Measurements from ENCODE around the gene TNFAIP8. TPM values are rescaled to one million over a fixed set of nuclear protein-coding genes. Genes with fewer than 3 reads are reported as not detected.

Gene TNFAIP8
- total RNA-seq, result 15.3 TPM in 2 replicates

DNA sequence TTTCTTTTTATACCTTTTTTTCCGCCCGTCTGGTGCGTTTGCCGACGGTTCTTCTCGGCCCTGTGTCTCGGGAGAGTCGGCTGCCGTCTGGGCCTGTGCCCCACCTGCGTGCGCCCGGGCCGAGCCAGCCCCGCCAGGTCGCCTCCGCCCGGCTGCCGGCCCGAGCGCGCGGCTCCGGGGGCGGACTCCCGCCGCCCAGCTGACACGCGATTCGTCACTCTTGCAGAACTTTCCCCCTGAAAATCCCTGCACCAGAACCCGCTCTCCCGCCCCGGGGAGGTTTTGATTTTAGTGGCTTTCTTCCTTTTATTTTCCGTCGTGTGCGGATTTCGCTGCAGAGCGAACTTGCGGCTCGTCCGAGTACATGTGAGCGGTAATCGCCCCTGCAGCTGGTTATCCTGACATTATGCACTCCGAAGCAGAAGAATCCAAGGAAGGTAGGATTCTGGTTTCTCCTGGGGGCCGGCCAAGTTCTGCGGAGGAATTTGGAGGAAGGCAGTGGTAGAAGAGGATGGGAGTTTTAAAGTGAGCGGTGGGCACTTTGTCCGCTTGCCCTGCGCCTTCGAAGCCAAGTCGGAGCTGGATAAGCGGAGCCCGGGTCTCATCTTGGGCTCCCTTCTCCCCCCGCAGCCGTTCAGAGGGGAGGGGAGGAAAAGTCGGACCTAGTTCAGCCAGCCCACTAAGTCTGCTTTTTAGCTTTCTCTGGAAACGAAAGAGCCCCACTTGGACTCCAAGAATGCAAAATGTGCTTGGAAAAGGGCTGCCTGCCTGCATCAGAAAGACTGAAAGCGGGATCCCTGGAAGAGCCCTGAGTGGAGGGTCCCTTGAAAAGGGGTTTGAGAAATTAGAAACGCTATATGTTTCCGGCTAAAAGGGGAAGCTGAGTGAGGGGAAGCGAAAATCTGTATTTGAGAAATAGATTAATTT is at the start of gene TNFAIP8:
TSS of gene TNFAIP8 (plus strand) at position 335 of the 927 bp plus-strand sequence. CDS start at position 407, 72 bp downstream.
- DNase-seq (ENCODE audit: extremely low read depth, low read depth, low spot score), result no peak

DNA sequence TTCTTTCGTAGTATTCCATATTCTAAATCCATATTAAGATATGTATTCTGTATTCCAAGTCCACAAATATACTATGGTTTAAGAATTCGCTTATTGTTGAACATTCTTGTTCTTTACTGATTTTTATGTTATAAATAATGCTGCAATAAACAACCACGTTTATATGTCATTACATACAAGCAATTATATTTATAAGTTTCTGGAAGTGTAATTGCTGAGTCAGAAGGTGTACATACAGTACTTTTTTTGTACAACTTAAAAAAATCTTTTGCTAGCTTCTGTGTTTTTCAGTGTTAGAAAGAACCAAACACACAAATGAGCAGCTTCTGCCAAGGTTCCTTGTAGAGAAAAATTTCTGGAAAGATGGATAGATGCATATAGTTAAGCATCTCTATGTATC is 48.6 kb upstream of the TNFAIP8 start:
- no peak for DNase-seq (ENCODE audit: extremely low read depth, low read depth, low spot score)

DNA sequence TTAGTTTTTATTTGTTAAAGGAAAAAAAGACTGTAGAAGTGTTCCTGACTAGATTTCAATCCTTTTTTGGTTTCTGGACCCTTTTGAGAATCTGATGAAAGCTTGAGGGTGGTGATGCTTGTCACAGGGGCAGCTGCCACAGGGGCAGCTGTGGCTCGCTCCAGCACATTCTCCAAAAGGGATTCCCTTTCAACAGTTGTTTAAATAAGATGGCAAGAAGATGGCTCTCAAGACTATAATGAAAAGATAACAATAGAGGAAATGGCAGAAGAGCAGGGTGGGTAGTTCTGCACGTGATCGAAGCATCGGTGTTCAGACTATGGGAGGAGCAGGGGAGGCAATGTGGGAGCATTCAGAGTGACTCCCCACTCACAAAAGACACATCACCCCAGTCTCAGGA is 46.5 kb upstream of the TNFAIP8 start:
- DNase-seq (ENCODE audit: extremely low read depth, low read depth, low spot score), result no peak

DNA sequence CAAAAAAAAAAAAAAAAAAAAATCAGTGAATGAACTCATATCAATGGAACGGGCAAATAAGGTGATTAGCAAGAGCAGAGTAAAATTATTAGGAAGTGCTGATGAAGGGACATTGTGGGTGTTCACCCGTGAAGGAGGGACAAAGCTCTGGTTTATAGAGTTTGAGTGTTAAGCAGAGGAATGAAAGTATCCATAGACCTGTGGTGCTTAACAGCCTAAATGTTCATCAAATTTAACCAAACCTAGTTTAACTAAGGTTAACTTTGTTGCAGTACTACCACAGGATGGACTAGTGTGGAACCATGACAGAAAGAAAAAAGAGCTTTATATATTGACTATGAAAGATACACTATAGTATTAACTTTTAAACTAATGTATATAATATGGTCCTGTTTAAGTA is 44.1 kb upstream of the TNFAIP8 start:
- no peak for DNase-seq (ENCODE audit: extremely low read depth, low read depth, low spot score)

DNA sequence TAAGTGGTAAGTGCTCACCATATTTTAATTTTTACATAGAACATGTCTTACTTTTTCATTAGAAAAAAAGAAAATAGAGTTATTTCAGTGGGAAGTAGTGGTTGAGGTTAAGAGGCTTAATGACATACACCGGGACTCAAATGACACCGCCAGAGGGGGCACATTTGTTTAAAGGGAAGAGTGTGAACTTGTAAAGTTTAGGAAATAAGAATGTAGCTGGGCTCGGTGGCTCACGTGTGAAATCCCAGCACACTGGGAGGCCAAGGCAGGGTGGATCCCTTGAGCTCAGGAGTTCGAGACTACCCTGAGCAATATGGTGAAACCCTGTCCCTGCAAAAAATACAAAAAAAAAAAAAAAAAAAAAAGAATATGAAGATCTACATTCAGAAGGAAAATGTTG is 43.4 kb upstream of the TNFAIP8 start:
- no peak for DNase-seq (ENCODE audit: extremely low read depth, low read depth, low spot score)

DNA sequence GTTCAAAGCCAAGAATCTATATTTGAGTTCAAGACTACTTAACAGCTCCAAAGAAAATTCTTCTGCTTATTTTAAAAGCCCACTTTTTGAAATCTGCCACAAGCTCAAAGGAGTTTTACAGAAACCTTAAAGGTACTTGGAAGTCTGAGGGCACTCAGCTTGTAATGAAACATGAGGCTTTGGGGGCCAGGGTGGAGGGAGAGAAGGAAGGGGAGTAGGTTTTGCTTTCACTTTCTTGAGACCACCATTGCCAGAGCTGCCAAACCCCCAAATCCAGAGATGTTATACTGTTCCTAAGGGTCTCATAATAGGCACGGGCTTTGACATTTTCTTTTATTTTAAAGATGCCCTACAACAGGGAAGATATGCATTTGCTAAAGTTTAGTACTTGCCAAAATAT is 42.6 kb upstream of the TNFAIP8 start:
- no peak for DNase-seq (ENCODE audit: extremely low read depth, low read depth, low spot score)

DNA sequence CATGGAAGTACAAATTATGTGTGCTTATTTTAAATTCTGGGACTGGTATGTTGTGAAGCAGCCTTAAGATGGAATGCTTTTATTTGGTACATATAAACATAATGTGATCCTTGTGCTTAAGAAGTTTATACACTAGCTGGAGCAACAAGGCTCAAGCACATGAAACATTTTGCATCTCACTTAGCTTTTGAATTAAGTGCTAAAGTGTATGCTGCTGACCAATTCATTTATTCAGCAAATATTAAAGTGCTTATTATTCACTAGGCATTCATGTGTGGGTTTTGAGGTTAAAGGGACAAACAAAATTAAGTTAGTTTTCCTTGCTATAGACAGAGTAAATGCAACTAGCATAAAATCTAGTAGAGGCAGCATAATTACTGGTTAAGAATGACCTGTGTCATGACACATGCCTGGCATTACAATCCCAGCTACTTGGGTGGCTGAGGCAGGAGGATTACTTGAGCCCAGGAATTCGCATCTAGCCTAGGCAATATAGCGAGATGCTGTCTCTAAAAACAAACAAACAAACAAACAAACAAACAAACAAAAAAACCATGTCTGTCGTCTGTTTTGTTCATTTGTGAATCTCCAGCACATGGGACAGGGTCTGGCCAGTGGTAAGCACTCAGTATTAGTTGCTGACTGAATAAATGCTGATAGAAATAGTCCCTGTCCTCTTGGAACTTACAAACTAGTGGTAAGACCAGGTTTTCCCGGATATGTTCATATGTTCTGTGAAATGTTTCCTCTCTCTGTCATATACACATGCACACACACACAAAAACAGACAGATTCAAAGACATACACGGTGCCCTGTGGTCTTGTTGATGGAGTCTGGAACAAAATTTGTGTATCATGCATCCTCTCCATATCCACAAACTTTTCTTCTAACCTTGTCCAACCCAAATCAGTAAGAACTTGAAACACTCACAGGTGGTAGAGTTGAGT is 41.9 kb upstream of the TNFAIP8 start:
- DNase-seq (ENCODE audit: extremely low read depth, low read depth, low spot score), result no peak

DNA sequence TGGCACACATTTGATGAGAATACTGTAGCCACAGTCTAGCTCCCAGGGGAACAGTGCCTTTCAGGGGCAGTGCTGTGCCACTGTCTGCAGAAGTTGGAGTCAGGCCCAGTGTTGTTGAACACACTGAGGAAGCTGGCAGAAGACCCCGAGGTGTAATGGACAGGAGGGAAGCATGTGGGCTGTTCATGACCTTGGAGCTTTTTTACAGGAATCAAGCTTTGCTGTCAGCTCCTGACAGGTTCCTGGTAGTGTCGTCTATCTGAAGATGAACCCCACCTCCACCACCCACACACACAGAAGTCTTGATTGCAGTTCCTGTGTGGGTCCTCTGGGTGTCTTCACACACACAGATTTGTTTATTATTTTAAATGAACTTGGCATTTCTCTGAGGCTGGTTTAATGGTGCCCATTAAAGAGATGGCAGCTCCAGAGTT is 40.3 kb upstream of the TNFAIP8 start:
- no peak for DNase-seq (ENCODE audit: extremely low read depth, low read depth, low spot score)

DNA sequence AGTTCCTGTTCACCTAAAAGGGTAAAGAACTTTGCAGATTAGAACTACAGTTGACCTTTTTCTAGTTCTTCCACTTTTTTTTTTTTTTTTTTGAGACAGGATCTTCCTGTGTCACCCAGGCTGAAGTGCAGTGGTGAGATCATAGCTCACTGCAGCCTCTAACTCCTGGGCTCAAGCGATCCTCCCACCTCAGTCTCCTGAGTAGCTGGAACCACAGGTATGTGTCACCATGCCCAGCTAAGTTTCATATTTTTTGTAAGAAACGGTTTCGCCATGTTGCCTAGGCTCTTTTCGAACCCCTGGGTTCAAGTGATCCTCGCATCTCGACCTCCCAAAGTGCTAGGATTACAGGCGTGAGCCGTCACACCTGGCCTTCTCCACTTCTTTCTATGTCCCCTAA is 39.7 kb upstream of the TNFAIP8 start:
- DNase-seq (ENCODE audit: extremely low read depth, low read depth, low spot score), result no peak

DNA sequence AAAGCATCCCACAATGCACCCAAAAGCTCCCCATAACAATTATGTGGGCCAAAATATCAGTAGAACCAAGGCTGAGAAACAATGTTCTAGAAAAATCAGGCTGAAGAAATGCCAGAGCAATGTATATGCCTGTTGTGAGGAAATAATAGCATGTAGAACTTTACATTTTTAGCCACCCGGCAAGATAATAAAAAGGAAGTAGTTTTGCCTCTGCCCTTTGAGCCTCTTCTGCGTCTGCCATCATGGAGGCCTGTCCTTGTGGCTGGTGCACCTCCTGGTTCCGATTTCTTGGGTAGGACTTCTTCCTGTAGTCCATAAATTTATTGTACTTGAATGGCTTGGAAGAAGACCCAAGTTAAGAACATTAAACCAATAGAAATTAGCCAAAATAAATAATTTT is 38.9 kb upstream of the TNFAIP8 start:
- DNase-seq (ENCODE audit: extremely low read depth, low read depth, low spot score), result no peak

DNA sequence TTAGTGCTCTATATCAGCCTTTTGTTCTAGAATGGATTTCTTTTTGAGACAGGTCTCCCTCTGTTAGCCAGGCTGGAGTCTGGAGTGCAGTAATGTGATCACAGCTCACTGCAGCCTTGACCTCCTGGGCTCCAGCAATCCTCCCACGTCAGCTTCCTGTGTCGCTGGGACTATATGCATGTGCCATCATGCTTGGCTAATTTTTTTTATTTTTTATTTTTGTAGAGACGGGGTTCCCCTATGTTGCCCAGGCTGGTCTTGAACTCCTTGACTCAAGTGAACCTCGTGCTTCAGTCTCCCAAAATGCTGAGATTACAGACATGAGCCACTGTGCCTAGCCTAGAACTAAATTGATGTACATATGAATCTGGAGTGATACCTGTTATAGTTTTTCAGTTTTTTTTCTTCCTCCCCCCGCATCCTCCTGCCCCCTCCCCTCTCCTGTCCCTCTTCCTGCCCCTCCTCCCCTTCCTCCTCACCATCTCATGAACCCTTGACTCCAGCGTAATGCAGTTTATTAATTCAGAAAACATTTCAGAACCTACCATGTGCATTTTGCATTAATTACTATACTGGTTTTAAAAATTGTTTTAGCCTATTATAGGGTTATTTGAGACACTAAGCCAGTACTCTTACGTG is 37.4 kb upstream of the TNFAIP8 start:
- DNase-seq (ENCODE audit: extremely low read depth, low read depth, low spot score), result no peak

DNA sequence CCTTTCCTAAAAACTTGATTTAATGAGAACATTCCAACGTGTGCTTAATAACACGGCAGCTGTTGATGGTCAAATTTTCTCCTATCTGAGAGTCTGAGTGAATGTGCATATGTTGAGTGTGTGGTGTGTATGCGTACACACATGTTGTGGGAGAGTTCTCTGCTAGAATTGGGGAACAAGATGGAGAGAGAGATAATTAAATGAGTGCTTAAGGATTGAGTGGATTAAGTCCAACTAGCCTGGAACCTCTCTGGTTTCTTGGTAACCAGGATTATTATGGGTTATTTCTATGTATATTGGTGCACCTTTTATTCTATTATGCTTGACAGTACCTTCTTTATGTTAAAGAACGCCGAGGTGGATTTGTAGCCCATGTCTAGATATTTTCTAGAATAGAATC is 36.4 kb upstream of the TNFAIP8 start:
- no peak for DNase-seq (ENCODE audit: extremely low read depth, low read depth, low spot score)

DNA sequence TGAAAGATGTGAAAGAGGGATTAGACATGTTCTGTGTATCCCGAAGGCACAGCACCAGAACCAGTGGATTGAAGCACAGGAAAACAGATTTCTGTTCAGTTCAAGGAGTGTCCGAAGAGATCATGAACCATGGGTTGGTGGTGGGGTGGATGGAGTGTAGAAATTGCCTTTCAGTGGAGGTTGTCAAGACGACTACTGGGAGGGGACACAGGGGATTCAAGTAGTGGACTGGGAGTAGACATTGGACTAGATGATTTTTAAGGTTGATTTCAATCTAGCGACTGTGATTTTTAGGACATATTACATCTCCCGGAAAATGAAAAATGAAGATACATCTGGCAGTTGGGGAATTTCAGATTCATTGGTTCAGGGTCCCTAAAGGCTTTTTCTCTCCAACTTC is 35.9 kb upstream of the TNFAIP8 start:
- DNase-seq (ENCODE audit: extremely low read depth, low read depth, low spot score), result no peak

DNA sequence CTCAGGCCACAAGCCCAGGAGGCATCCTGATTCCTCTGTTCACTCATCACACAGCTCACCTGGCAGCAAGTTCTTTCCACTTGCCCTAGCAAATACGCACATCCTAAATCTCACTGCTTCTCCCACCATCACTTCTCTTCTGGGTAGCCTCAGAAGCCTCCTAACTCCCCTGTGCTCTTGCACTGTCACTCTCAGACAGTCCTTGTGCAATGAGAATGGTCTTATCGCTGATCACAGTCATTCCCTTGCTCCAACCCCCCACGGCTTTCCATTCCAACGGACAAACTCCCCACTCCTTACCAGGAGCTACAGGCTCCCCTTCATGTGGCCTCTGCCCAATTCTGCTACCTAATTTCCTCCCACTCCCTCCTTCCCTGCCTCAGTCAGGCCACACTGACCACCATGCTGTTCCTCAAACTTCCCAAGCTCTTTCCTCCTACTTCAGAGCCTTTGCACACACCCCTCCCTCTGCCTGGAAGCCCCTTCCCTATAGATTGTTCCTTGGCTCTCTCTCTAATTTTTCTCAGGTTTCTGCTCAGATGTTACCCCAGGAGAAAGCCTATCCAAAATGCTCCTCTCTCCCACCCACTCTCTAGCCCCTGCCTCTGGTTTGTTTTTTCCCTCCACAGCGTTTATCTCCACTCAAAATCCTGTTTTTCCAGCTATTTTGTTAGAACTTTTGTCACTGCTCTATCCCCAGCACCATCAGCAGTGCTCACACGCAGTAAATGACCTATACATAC is 34.1 kb upstream of the TNFAIP8 start:
- no peak for DNase-seq (ENCODE audit: extremely low read depth, low read depth, low spot score)

DNA sequence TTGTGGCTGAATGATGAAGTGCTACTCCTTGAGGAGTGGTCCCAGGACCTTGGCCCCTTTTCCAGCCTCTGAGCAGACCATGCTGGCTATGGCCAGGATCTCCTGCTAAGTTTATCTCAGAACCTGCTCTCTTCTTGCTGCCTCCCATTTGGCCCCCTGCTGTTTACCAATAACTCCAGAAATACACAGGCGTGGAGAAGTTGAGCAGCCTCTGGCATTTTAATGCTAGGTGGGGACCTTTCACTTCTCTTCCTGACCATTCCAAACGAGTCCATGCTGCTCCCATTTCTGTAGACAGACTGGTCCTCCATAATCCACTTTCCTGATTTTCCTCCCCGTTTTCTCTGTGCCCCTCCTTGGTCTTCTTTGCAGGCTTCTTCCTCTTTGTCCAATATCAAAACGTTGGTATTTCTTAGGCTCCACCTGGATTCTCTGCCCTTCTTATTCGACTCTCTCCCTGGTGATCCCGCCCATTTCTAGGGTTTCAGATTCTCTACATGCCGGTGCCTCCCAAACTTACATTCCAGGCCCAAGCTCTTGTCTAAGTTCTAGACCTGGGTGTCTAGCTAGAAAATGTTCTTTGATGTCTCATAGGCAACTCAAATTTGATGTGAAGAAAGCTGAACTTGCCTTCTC is 33.4 kb upstream of the TNFAIP8 start:
- no peak for DNase-seq (ENCODE audit: extremely low read depth, low read depth, low spot score)

DNA sequence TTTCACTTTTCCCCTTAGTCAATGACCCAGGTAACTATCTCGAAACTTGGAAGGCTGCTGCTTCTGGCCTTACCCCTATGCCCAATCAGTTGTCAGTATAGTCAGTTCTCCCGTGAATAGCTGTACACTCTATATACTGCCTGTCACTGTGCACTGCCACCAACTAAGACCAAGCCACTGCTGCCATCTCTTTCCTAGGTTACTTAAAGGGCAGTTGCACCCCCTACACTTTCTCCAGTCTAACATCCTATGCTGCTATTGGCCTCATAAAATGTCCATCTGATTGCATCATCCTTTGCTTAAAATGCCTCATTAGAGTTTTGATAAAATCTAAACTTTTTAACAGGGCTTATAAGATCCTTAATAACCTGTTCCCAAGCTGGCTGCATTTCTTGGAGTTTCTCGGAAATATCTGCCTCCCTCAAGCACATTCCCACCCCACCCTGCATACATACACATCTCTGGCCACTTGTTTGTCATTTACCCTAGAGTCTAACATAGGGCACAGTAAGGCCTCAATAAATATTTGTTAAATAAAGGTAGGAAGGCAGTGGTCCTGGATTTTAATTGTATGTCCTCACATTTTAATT is 32.8 kb upstream of the TNFAIP8 start:
- DNase-seq (ENCODE audit: extremely low read depth, low read depth, low spot score), result no peak

DNA sequence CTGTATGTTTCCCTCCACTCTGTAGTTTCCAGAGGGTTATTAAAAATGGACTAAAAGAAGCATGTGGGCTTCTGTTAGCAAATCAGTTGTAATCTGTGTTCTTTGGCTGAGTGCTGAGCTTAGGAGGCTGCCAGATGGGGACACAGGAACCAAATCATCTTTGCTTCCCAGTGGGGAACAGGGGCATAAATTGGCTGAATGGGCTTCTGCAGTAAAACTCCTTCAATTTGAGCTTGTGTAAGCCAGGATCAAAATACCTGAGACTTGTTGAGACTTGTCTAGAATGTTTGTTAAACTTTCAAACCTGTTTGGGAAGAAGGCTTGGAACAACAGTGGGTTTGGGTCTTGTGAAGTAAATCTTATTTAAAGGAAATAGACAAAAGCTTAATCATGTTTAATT is 32.2 kb upstream of the TNFAIP8 start:
- no peak for DNase-seq (ENCODE audit: extremely low read depth, low read depth, low spot score)

DNA sequence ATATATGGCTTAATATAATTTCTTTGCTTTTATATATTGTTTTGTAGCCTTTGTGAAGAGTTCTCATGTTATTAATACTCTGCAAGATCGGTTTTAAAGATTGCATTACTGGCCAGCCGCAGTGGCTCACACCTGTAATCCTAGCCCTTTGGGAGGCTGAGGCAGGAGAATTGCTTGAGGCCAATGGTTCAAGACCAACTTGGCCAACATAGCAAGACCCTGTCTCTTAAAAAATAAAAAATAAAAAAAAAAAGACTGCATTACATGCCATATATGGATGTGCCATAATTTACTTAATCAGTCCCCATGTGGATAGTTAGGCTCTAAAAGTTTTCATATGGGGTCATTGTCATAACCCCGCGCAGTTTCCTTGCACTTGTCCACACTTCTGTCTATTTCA is 31.0 kb upstream of the TNFAIP8 start:
- DNase-seq (ENCODE audit: extremely low read depth, low read depth, low spot score), result no peak

DNA sequence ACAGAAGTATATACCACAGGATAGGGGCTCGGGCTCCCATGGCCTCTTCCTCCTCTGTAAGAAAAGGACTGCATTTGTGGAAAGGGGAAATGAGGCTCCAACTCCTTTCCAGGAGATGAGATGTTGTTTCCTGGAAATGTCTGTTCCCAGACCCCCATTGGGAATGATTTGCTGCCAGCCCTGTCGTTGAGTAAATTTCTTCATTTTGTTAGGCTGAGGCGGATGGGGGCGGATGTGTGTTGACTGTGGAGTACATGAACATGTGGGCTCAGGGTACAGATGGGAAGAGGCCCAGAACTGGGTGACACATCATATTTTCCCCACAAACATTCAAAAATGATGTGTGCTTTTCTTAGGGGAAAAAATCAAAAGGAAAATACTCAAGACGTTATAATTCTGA is 28.8 kb upstream of the TNFAIP8 start:
- no peak for DNase-seq (ENCODE audit: extremely low read depth, low read depth, low spot score)
